Glutamatergic neuron (in vitro differentiated cells): ENCODE measurements around the gene PAQR7. TPM values are rescaled to one million over a fixed set of nuclear protein-coding genes. Genes with fewer than 3 reads are reported as not detected.

ENCODE experiments used
- DNase-seq: peaks from one replicate; pipeline ENCODE4 v3.0.0; 2022
- H3K27ac Mint-ChIP-seq: one replicate; pipeline ENCODE4 v1.8.0; 2020; ENCODE audit warnings: mild to moderate bottlenecking, mixed read lengths, inconsistent platforms; ENCODE audit not compliant: unreplicated experiment
- H3K27me3 Mint-ChIP-seq: one replicate; pipeline ENCODE4 v1.8.0; 2020; ENCODE audit warnings: mild to moderate bottlenecking, moderate library complexity, mixed read lengths, inconsistent platforms; ENCODE audit not compliant: unreplicated experiment
- H3K36me3 Mint-ChIP-seq: one replicate; pipeline ENCODE4 v1.8.0; 2020; ENCODE audit warnings: mild to moderate bottlenecking, mixed read lengths, inconsistent platforms; ENCODE audit not compliant: unreplicated experiment
- H3K4me1 Mint-ChIP-seq: one replicate; pipeline ENCODE4 v1.8.0; 2020; ENCODE audit warnings: mild to moderate bottlenecking, low read depth, mixed read lengths, inconsistent platforms; ENCODE audit not compliant: unreplicated experiment
- H3K4me3 Mint-ChIP-seq: one replicate; pipeline ENCODE4 v1.8.0; 2020; ENCODE audit warnings: mild to moderate bottlenecking, mixed read lengths, inconsistent platforms; ENCODE audit not compliant: unreplicated experiment
- H3K9me3 Mint-ChIP-seq: one replicate; pipeline ENCODE4 v1.8.0; 2020; ENCODE audit warnings: mild to moderate bottlenecking, moderate library complexity, mixed read lengths, inconsistent platforms; ENCODE audit not compliant: unreplicated experiment
- total RNA-seq: library from RNA; stranded (reverse); fragmentation: NEBNext Ultra II Directional; extraction: Animal tissue kit (Norgen Biotek cat#: 25700); gene quantifications from one replicate; pipeline ENCODE4 v1.2.1, GENCODE V29; 2021; ENCODE audit not compliant: unreplicated experiment
- TF ChIP-seq, protein P1 (sequence below): fragments of 200-600 bp; sonication (generic); IDR thresholded peaks from one replicate; pipeline ENCODE4 v1.5.0; 2021; ENCODE audit not compliant: partially characterized antibody, unreplicated experiment

Gene PAQR7
- total RNA-seq, 1 donor from 2014 or later, result 6.4 TPM

- Mint-ChIP-seq H3K27ac (no peak overlapping the region), H3K4me1 (no peaks in the 10 kb centered on the region), H3K4me3 (no peak overlapping the region), H3K9me3 (no peaks in the 10 kb centered on the region), H3K36me3 (no peaks in the 10 kb centered on the region), H3K27me3 (peaks cover 2% of the 10 kb centered on the region)
- TF ChIP-seq, protein P1, sequence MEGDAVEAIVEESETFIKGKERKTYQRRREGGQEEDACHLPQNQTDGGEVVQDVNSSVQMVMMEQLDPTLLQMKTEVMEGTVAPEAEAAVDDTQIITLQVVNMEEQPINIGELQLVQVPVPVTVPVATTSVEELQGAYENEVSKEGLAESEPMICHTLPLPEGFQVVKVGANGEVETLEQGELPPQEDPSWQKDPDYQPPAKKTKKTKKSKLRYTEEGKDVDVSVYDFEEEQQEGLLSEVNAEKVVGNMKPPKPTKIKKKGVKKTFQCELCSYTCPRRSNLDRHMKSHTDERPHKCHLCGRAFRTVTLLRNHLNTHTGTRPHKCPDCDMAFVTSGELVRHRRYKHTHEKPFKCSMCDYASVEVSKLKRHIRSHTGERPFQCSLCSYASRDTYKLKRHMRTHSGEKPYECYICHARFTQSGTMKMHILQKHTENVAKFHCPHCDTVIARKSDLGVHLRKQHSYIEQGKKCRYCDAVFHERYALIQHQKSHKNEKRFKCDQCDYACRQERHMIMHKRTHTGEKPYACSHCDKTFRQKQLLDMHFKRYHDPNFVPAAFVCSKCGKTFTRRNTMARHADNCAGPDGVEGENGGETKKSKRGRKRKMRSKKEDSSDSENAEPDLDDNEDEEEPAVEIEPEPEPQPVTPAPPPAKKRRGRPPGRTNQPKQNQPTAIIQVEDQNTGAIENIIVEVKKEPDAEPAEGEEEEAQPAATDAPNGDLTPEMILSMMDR, result no peak
- no peak for DNase-seq
Observed at GRCh38 chr1:25854554-25854953, 21.0 kb downstream of the PAQR7 start.

DNA sequence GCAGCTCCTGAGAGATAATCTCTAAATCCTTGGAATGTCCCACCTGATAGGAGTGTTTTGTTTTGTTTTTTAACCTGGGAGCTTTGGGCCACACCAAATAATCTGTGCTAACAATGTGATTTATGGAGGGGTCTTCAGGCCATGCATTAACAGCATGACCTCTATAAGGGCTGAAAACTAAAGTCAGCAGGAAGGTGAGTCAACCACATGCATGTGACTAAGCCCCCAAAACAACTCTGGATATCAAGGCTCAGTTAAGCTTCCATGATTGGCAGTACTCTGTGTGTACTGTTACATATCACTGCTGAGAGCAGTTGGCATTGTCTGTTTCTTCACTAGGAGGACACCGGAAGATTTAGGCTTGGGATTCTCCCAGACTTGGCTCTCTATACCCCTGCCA lies 27.0 kb downstream of the PAQR7 start:
- Mint-ChIP-seq H3K9me3 (no peaks in the 10 kb centered on the region), H3K27ac (no peak overlapping the region), H3K27me3 (peaks cover 3% of the 10 kb centered on the region), H3K36me3 (no peaks in the 10 kb centered on the region), H3K4me3 (no peak overlapping the region), H3K4me1 (no peaks in the 10 kb centered on the region)
- TF ChIP-seq, protein P1, result no peak
- DNase-seq, result no peak

- Mint-ChIP-seq H3K4me3 (no peak overlapping the region), H3K9me3 (no peaks in the 10 kb centered on the region), H3K4me1 (no peaks in the 10 kb centered on the region), H3K27ac (no peak overlapping the region), H3K27me3 (peaks cover 4% of the 10 kb centered on the region), H3K36me3 (no peaks in the 10 kb centered on the region)
- DNase-seq, result no peak
- TF ChIP-seq, protein P1, result no peak
Observed at GRCh38 chr1:25847929-25848328, 27.6 kb downstream of the PAQR7 start.

DNA sequence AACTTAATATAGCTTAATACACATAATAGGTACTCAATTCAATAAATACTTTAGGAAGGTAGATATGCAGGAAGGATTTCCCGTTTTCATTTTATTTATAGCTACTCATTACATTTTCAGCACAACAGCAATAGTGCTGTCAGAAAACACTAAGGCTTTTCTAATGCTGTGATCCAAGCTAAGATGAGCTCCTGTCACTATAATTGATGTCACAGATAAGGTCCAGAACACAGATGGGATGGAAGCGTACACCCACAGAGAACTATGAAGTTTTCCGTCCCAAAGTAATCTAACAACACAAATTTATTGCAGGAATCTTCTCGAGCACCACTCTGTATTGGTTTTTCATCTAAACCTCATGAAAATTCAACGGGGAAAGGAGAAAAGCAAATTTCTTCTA lies 29.8 kb downstream of the PAQR7 start:
- no peak overlapping the region for H3K4me3 Mint-ChIP-seq
- no peaks in the 10 kb centered on the region for H3K36me3 Mint-ChIP-seq

DNA sequence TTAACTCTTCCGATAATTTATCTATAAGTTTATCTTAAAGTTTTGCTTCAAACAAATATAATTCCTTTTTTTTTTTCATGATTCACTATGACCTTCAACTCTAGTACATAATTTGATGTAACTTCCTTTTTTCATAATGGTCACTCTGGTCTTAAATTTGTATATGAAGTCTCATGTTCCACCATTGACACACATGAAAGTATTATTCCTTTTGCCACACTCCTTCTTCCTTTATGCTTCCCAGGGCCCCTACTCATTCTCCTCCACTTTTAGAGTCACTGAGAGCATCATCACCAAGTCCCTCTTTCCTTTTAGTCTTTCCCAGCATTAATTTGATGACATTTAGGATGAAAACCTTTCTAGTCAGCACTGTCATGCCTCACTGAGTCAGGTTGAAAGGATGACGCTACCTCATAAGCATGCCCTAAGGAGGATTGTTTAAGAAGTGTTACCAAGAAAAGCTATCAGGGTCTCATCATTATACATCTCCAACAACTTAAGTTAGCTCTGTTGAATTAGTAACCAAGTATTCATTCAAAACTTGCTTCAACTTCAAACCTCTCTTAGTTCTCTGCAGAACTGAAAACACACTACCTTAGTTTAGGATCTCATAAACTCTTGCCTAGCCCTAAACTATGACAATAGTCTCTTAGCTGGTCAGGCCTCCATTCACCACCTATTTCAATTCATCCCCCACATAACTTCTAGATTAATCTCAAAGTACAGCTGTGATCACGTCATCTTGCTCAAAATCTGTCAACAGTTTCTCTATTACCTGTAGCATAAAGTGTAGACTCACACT lies 30.8 kb downstream of the PAQR7 start:
- H3K27me3 Mint-ChIP-seq, result peaks cover 2% of the 10 kb centered on the region
- H3K4me3 Mint-ChIP-seq, result no peak overlapping the region
- no peaks in the 10 kb centered on the region for H3K9me3 Mint-ChIP-seq
- no peaks in the 10 kb centered on the region for H3K4me1 Mint-ChIP-seq
- no peaks in the 10 kb centered on the region for H3K36me3 Mint-ChIP-seq
- H3K27ac Mint-ChIP-seq, result no peak overlapping the region
- no peak for DNase-seq
- TF ChIP-seq, protein P1, result no peak

More for the DNA sequence above, 29.8 kb downstream of the PAQR7 start:
- DNase-seq, result no peak
- Mint-ChIP-seq H3K9me3 (no peaks in the 10 kb centered on the region), H3K27ac (no peak overlapping the region), H3K4me1 (no peaks in the 10 kb centered on the region), H3K27me3 (peaks cover 2% of the 10 kb centered on the region)
- TF ChIP-seq, protein P1, result no peak
